HG03280 (cell line): ENCODE data around the gene NUP214.
"Not testable (repeated sequence)": the region's sequence is repeated elsewhere in the genome, so short reads cannot be mapped to it uniquely, and the experiment has no call there.

ENCODE experiments used
- ATAC-seq: cut with Tn5 transposase; IDR thresholded peaks from one replicate; pipeline ENCODE4 v1.9.1; 2021; ENCODE audit warnings: mild to moderate bottlenecking, moderate library complexity; ENCODE audit not compliant: unreplicated experiment

NUP214 gene

DNA sequence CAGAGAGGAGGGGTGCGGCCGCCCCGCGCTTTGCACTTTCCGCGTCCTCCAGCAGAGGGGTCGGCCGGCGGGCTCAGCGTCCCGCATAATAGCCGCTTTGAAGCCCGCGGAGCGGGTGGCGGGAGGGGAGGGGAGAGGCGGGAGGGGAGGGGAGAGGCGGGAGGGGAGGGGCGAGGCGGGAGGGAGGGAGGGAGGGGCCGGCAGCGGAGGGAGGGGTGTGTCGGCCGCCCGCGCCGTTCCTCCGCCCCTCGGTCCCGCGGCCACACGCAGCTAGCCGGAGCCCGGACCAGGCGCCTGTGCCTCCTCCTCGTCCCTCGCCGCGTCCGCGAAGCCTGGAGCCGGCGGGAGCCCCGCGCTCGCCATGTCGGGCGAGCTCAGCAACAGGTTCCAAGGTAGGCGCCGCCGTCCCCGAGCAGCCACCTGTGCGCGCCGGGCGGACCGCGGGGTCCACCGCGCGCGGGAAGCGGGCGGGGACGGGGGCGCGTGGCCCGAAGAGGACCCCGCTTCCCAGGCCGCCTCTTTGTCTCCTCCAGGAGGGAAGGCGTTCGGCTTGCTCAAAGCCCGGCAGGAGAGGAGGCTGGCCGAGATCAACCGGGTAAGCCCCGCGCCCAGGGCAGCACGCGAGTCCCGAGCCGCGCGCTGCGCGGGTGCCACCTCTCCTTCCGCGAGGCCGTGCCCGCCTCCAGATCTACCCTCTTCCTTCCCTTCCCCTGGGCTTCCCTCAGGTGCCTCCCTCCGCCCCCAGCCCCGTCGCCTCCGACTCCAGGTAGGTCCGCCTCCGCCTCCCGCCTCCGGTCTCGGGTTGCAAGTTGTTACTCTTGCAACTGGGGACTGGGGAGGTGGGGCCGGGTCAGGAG, 28.9 kb upstream of the NUP214 start, which contains the start of gene AIF1L:
Gene AIF1L, plus strand, starts transcription at position 263 of the 857 bp plus-strand sequence. Its CDS starts 99 bp downstream, at position 362.
- no peak for ATAC-seq

DNA sequence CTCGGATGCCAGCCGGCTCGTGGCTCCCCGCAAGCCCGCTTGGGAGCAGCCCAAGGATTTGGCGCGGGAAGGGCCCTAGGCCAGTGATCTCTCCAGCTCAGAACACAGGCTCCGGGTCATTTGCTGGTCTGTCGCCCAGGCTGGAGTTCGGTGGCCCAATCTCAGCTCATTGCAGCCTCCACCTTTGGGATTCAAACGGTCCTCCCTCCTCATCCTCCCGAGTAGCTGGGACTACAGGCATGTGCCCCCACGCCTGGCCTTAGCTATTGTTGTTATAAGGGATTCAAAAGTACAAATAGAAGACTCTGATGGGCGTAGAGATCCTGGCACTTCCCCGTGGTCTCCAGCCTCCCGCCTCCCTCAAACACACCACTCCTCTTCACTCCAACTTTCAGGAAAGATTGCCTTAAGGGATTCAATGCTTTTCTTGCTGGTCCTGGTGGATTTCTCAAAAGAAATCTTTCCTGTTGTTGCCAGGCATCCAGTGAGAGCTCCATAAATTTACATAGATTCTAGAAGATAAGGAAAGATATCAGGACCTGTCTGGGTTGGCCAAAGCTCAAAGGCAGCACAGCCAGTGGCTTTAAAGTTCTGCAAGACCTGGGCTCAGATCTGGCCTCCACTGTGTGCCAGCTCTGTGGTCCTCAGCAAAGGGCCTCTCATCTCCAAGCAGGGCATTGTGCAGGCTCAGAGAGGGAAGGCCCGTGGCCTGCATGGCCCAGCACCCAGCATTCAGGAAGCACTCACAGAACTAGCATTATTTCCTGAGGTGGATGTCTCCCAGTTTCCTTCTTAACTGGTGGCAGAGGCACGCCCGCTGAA, 28.0 kb upstream of the NUP214 start:
- no peak for ATAC-seq

DNA sequence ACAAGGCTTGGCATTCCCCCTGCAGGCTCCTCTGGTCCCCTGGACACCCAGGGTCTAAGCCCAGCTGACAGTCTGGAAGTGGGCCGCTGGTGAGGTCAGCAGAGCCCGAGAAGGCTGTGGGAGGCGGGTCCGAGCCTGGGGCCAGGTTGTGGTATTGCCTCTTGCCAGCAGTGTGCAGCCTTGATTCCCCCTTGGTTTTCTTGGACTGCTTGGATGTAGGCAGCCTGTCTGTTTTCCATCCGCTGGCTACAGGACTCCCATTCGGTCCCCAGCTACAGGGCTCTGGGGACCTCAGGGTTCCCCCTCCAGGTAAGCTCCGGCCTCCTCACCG, 27.5 kb upstream of the NUP214 start:
- no peak for ATAC-seq

DNA sequence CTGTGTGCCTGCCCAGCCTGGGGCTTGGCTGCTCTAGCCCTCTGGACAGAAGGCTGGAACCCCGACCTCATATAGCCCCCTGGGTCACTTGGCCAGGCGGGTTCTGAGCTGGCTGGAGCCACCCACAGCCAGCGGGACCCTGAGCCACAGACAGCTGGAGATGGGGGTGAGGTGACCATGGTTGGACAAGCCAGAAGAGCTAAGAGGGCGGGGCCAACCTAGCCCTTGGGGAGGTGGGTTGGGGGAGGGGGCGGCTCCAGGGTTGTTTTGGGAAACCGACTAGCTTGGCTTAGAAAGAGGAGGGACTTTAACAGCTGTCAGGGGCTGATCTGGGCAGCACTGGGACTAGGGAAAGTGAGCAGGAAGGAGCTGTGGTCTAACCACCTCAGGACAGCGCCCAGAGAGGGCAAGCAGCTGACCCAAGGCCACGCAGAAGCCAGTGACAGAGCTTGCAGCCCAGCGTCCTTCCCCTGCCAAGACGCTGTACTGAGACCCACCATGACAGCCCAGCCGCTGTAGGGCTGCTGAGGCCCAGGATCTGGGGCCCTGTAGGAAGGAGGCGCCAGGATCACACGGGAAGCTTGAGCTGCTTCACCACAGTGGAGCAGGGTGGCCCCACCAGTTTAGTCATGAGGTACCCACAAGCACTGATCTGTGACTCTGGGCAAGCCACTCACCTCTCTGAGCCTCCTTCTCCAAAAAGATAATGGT, 26.8 kb upstream of the NUP214 start:
- ATAC-seq: no peak

DNA sequence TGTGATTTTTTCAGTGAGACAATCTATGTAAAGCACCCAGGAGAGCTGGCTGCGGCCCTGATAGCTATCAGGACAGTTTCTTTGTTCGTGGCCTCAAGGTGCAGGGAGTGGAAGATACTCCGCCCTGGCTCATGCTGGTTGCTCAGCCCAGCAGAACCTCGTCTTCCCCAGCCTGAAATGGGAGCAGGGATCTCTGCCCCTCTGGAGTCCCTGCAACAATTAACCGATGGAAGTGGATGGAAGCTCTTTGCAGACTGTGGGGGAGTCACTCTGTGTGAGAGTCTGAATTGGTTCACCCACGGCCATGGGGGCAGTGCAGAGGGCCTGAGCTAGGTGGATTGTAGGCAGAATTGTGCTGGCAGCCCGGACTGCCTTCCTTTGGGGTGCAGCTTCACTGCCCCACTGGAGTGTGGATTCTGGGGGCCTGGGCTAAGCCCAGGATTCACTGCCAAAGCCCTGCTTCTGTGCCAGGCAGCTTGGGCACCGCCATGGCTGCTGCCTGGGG, 26.2 kb upstream of the NUP214 start:
- no peak for ATAC-seq

DNA sequence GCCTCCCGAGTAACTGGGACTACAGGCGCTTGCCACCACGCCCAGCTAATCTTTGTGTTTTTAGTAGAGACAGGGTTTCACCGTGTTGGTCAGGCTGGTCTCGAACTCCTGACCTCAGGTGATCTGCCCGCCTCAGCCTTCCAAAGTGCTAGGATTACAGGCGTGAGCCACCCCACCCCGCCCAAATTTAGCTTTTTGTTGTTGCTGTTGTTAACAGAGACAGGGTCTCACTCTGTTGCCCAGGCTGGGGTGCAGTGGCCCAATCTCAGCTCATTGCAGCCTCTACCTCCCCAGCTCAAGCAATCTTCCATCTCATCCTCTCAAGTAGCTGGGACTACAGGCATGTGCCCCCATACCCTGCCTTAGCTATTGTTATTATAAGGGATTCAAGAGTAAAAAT, 25.5 kb upstream of the NUP214 start:
- not testable (repeated sequence) for ATAC-seq

DNA sequence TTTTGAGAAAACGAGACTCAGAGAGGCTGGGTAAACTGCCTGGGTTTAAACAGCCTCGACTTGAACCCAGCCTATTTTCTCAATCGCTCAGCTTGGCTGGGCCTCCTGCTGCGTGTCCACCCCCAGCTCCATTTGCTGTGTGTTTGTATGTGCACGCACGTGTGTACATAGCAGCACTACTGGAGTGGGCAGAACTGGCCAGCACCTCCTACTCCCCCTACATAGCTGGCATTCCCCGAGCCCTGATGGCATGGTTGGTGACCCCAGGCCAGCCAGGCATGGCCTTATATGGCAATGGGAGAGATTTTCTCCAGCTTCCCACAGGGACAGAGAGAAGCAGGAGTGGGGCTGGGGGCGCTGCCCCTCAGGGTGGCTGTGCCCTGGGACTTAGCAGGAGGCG, 24.9 kb upstream of the NUP214 start:
- ATAC-seq: no peak

DNA sequence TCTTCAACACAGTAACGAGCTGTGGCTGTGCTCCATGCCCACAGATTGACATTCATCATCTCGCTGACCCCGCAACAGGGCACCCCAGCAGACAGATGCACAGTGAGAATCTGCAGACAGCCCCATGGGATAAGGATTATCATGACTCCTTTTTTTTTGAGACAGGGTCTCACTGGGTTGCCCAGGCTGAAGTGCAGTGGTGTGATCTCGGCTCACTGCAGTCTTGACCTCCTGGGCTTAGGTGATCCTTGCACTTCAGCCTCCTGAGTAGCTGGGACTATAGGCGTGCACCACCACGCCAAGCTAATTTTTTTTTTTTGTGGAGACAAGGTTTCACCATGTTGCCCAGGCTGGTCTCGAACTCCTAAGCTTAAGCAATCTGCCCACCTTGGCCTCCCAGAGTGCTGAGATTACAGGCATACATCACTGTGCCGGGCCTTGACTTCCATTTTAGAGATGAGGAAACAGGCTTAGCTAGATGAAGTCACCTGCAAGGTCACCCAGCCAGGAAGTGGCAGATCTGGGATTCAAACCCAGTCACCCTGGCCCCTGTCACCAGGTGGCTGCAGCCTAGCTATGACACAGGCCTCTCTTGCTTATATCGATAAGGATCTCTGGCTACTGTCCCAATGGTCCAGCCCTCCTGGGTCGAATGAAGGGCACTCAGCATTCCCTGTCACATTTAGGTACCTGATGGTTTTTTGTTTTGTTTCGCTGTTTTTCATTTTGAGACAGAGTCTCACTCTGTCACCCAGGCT, 24.0 kb upstream of the NUP214 start:
- ATAC-seq: no peak

DNA sequence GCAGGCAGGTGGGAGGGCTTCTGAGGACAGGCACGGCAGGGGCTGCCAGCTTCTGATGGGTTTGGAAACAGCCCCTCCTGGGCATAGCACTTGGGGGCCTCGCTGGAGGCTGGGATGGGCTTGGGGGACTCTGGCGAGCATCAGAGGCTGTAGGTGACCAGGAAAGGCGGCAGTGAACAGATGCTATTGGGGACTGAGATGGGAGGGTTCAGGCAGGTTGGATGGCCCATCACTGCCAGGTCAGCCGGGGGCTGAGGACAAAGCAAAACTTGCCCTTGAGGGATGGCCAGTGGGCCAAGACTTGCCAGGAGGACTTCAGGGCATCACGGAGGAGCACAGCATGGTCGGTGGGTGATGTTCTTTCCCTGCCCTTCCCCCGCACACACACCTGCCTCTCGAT, 22.4 kb upstream of the NUP214 start:
- ATAC-seq: no peak

DNA sequence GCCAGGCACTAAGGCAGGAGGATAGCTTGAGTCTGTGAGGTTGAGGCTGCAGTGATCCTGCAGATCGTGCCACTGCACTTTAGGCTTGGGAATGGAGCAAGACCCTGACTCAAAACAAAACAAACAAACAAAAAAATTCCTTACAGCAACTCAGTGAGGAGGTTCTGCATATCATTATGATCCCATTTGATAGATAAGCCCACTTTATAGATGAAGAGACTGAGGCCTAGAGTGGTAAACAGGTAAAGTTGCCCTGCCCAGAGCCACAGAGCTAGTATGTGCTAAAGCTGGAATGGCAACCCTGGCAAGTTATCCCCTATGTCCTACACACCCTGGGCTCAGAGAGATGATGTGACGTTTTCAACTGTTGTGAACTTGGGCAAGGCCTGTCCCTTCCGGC, 21.9 kb upstream of the NUP214 start:
- no peak for ATAC-seq

DNA sequence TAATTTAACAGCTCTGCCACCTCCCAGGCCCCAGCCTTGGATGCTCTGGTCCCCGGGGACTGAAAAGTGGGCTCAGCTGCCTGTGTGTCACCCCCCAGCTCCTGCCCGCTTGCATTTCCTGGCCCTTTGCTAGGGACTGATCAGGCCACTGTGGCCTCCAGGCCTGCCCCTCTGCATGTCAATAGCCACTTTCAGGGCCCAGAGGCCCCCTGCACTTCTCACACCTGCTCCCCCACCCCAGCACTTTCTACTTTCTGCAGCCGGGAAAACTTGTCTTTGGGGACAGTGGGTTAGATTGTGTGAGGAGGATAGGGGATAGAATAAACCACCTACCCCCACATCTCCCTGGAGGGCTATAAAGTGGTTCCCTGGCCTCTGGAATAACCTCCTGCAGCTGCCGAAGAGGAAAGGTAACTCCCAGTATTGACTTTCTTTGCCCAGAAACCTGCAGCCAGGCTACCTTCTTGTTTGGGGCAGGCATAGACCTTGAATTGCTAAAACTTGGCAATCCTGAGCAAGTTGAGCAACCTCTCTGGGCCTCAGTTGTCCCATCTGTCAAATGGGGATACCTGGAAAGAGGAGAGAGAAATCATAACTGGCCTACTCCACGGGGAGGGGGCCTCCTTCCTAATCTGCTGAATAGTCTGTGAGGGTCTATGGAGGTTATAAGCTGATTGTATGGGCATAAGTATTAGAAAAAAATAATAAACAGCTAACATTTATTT, 21.2 kb upstream of the NUP214 start:
- no peak for ATAC-seq

DNA sequence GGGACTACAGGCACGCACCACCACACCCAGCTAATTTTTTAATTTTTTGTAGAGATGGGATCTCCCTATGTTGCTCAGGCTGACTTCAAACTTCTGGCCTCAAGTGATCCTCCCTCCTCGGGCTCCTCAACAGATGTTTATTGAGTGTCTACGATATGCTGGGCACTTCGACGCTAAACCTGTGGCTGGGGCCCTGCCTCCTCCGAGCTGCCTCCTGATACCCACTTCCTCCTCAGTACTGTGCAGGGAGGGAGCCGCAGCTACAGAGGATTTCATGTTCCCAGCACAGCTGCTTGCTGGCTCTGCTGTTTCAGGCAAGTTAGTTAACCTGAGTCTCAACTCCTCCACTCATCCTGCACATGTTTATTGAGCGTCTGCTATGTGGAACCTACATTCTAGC, 19.4 kb upstream of the NUP214 start:
- ATAC-seq: no peak

DNA sequence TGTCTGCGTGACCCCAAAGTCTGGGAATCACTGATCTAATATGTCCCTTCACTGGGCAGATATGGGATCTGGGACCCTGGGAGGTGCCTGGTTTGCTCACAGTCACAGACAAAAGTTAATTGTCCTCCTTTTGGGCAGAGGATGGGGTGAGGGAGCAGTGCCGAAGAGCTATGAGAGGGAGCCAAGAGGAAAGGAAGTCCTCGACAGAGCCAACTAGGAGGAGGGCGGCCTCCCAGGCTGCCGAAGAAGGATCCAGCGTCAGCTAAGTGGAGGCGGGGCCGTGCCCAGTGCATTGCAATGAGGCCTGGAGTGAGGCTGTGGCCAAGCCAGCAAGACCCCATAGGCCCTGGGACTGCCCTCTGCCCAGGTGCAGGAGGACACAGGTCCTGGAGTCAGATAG, 17.6 kb upstream of the NUP214 start:
- no peak for ATAC-seq

DNA sequence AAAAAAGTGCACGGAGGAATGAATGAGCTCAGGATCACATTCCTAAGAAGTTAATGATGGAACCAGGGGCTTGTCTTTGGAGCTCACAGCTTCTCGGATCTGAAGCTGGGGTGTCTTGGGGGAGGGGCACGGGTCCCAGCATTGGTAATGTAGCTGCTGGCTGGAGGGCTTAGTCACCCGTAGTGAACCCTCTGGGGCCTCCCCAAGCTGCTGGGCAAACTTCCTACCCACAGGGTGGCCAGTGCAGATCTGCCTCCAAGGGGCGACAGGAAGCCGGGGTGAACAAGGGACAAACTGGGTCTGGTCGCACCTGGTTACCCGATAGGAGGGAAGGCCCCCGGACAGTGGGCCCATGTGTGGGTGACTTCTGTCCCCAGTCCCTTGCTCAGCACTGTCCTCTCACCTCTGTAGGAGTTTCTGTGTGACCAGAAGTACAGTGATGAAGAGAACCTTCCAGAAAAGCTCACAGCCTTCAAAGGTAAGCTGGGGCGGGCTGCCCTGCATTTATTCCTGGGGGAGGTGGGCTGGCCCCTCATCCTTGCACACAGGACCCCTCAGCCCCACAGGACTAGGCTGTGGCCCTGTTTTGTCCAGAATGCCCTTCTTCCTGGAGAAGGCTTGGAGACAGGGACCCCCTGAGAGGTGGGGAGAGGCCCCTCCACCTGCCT, 14.1 kb upstream of the NUP214 start:
- no peak for ATAC-seq

DNA sequence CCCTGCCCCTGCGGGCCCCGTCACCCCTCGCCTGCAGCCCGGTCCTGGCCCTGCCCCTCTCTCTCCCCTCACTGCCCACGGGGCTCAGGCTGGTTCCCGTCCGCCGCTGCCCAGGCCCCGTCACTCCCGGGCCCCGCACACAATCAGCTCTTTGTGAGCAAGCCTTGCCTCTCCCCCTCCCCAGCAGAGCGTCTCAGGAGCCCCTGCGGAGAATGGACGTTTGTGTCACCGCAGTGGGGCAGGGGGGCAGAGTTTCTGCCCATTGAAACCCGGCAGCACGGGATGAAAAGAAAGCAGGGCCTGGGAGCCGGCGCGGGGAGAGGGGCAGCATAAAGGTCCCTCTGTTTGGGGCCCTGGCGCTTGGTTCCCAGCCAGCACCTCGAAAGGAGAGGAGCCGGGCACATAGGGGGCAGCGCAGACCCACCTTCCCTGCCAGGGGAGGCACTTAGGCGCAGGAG, 13.5 kb upstream of the NUP214 start:
- ATAC-seq: no peak

DNA sequence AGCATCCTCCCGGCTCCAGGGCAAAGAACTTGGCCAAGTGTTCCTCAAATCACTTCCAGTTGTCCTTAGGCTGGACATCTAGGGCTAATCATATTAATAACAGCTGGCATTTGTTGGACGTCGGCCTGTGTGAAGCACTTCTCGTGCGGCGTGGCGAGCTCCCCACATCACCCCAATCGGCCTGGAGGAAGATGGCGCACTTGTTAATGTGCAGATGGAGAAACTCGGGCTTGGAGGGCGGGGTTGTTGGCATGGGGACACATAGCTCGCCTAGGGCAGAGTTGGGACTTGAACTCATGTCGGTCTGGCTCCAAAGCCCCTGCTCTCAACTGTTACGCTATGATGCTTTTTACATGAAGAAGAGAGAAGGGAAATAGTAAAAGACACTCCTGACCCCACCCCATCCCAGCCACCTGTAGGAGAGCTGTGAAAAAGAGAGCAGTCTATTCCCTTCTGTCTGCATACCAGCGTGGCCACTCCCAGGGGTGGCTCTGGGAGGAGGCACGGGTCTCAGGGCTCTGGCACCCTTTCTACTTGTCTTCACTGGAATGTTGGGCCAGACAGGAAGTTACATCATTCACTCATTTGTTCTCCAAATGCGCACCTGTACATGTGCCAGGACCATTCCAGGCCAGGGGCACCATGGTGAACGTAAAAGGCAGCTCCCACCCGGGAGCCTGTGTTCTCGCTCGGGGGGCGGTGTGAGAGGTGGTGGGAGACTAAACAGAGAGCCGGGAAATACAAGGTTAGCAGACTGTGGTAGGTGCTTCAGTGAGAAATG, 12.8 kb upstream of the NUP214 start:
- ATAC-seq: no peak

DNA sequence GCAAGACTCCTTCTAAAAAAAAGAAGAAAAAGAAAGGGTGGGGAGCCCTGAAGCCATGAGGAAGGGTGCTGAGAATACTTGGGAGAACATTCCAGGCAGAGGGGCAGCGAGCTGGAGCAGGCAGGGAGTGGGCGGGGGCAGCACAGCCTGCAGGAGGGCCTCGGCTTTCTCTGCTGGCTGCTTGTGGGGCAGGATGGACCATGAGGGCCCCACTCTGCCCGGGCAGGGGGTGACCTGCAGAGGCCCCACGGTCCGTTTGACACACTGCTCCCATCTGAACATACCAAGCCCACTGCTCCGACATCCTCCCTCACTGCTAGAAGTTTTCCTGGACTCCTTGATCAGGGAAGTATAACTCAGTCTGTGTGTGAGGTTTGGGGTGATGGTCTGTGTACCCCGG, 11.7 kb upstream of the NUP214 start:
- no peak for ATAC-seq

DNA sequence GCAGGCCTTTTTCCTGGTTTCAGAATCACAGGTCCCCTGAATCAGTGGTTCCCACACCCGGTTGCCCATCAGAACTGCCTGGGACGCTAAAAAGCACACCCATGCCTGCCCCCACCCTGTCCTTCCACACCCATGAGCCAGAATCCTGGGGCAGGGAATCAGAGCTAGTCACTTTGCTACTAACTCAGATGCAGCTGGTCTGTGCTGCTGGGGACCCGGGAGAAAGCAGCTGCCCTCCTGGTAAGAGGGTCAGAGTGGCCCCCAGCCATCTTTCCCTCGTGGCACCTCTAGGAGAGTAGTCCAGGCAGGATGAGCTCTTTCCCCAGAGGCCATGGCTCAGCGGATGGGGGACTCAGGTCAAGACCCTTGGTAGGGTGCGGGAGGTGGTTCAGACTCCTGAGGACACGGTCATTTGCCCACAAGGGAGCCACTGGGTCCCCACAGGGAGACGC, 11.3 kb upstream of the NUP214 start:
- ATAC-seq: no peak
